Islet precursor cell (in vitro differentiated cells): ENCODE measurements around the gene AQR.
"Not testable (repeated sequence)": the region's sequence is repeated elsewhere in the genome, so short reads cannot be mapped to it uniquely, and the experiment has no call there.

Experiments used
- DNase-seq: peaks from one replicate; pipeline ENCODE4 v3.0.0-alpha.2; 2018

Gene AQR

GRCh38 chr15:34812369-34812768 is 157.2 kb downstream of the AQR start:
- DNase-seq = no peak

- peak; percentile 96 for DNase-seq
Observed at GRCh38 chr15:34810443-34811129, 159.0 kb downstream of the AQR start.

GRCh38 chr15:34809186-34809585 is 160.4 kb downstream of the AQR start:
- DNase-seq = no peak

- DNase-seq = no peak
Observed at GRCh38 chr15:34808016-34808415, 161.5 kb downstream of the AQR start.

GRCh38 chr15:34807241-34807640 is 162.3 kb downstream of the AQR start:
- not testable (repeated sequence) for DNase-seq

- no peak for DNase-seq
Observed at GRCh38 chr15:34804776-34805175, 164.8 kb downstream of the AQR start.

GRCh38 chr15:34804113-34804512 is 165.4 kb downstream of the AQR start:
- no peak for DNase-seq

- DNase-seq = no peak
Observed at GRCh38 chr15:34802803-34803750, 166.5 kb downstream of the AQR start.

- no peak for DNase-seq
Observed at GRCh38 chr15:34802371-34802770, 167.2 kb downstream of the AQR start.
